Chondrocyte (in vitro differentiated cells): ENCODE data around the gene RBM23. TPM values are rescaled to one million over a fixed set of nuclear protein-coding genes. Genes with fewer than 3 reads are reported as not detected.
A peak's percentile ranks its signal among the peaks of the same experiment; 100 is the strongest.

Experiments
- DNase-seq: peaks from one replicate; pipeline ENCODE4 v3.0.0; 2021; ENCODE audit warnings: mixed read lengths, low spot score
- H3K27ac Mint-ChIP-seq: one replicate; pipeline ENCODE4 v1.8.0; 2021; ENCODE audit warnings: mild to moderate bottlenecking, moderate library complexity, mixed read lengths; ENCODE audit not compliant: unreplicated experiment
- H3K27me3 Mint-ChIP-seq: 2 replicates; pipeline ENCODE4 v1.8.0; 2021; ENCODE audit warnings: low read depth, mixed read lengths
- H3K36me3 Mint-ChIP-seq: 2 replicates; pipeline ENCODE4 v1.8.0; 2021; ENCODE audit warnings: low read depth, mixed read lengths
- H3K4me1 Mint-ChIP-seq: 2 replicates; pipeline ENCODE4 v1.8.0; 2021; ENCODE audit warnings: low read depth, mild to moderate bottlenecking, mixed read lengths
- H3K4me3 Mint-ChIP-seq: one replicate; pipeline ENCODE4 v1.8.0; 2021; ENCODE audit warnings: mild to moderate bottlenecking, moderate library complexity, mixed read lengths; ENCODE audit not compliant: unreplicated experiment
- H3K9me3 Mint-ChIP-seq: 2 replicates; pipeline ENCODE4 v1.8.0; 2021; ENCODE audit warnings: low read depth, mixed read lengths
- total RNA-seq: library from RNA; stranded (reverse); gene quantifications from 3 replicates; pipeline ENCODE4 v1.2.1, GENCODE V29; 2021
- TF ChIP-seq, protein P1 (sequence below): fragments of 200-600 bp; sonication (generic); IDR thresholded peaks from 2 replicates; pipeline ENCODE4 v1.5.0; 2021; ENCODE audit warnings: antibody characterized with exemption, mild to moderate bottlenecking, moderate library complexity

The RBM23 gene
- total RNA-seq, 1 donor from 2014 or later = 53.1 TPM

- H3K4me3 Mint-ChIP-seq = peak overlapping the region; percentile 41
- peaks cover 30% of the 10 kb centered on the region for H3K36me3 Mint-ChIP-seq
- no peaks in the 10 kb centered on the region for H3K27me3 Mint-ChIP-seq
- TF ChIP-seq, protein P1, sequence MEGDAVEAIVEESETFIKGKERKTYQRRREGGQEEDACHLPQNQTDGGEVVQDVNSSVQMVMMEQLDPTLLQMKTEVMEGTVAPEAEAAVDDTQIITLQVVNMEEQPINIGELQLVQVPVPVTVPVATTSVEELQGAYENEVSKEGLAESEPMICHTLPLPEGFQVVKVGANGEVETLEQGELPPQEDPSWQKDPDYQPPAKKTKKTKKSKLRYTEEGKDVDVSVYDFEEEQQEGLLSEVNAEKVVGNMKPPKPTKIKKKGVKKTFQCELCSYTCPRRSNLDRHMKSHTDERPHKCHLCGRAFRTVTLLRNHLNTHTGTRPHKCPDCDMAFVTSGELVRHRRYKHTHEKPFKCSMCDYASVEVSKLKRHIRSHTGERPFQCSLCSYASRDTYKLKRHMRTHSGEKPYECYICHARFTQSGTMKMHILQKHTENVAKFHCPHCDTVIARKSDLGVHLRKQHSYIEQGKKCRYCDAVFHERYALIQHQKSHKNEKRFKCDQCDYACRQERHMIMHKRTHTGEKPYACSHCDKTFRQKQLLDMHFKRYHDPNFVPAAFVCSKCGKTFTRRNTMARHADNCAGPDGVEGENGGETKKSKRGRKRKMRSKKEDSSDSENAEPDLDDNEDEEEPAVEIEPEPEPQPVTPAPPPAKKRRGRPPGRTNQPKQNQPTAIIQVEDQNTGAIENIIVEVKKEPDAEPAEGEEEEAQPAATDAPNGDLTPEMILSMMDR = peak; percentile 42
- no peaks in the 10 kb centered on the region for H3K9me3 Mint-ChIP-seq
- no peak for DNase-seq
- H3K27ac Mint-ChIP-seq = peak overlapping the region; percentile 96
- H3K4me1 Mint-ChIP-seq = peaks cover 89% of the 10 kb centered on the region
Measured at GRCh38 chr14:22847661-22848341, 71.1 kb downstream of the RBM23 start.

GRCh38 chr14:22846811-22847307 lies 72.1 kb downstream of the RBM23 start:
- no peak for DNase-seq

DNA sequence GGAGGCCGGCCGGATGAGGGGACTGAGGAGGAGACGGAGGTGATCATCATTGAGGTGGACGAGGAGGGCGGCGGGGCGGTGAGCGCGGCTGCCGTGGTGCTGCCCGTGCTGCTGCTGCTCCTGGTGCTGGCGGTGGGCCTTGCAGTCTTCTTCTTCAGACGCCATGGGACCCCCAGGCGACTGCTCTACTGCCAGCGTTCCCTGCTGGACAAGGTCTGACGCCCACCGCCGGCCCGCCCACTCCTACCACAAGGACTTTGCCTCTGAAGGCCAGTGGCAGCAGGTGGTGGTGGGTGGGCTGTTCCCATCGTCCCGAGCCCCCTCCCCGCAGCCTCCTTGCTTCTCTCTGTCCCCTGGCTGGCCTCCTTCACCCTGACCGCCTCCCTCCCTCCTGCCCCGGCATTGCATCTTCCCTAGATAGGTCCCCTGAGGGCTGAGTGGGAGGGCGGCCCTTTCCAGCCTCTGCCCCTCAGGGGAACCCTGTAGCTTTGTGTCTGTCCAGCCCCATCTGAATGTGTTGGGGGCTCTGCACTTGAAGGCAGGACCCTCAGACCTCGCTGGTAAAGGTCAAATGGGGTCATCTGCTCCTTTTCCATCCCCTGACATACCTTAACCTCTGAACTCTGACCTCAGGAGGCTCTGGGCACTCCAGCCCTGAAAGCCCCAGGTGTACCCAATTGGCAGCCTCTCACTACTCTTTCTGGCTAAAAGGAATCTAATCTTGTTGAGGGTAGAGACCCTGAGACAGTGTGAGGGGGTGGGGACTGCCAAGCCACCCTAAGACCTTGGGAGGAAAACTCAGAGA lies 72.9 kb downstream of the RBM23 start:
- Mint-ChIP-seq H3K9me3 (no peaks in the 10 kb centered on the region), H3K4me3 (no peak overlapping the region), H3K36me3 (peaks cover 42% of the 10 kb centered on the region), H3K4me1 (peaks cover 92% of the 10 kb centered on the region), H3K27ac (peak overlapping the region; percentile 93), H3K27me3 (no peaks in the 10 kb centered on the region)
- DNase-seq = peak; percentile 92
- TF ChIP-seq, protein P1 = no peak

More at GRCh38 chr14:22846811-22847307, 72.1 kb downstream of the RBM23 start:
- TF ChIP-seq, protein P1 = no peak
- Mint-ChIP-seq H3K9me3 (no peaks in the 10 kb centered on the region), H3K27ac (peak overlapping the region; percentile 93), H3K27me3 (no peaks in the 10 kb centered on the region), H3K36me3 (peaks cover 38% of the 10 kb centered on the region), H3K4me3 (no peak overlapping the region), H3K4me1 (peaks cover 93% of the 10 kb centered on the region)

DNA sequence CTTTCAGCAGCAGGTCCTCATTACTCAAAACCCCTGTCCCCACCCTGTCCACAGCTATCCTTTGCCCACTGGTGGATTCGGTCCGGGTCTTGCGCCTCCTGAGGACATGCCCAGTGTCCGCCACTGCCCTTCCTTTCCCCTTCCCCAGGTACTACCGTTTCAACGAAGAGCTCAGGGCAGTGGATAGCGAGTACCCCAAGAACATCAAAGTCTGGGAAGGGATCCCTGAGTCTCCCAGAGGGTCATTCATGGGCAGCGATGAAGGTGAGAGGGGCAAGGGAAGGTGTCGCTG lies 73.9 kb downstream of the RBM23 start:
- Mint-ChIP-seq H3K4me3 (no peak overlapping the region), H3K27me3 (no peaks in the 10 kb centered on the region), H3K27ac (peak overlapping the region; percentile 57), H3K36me3 (peaks cover 44% of the 10 kb centered on the region), H3K4me1 (peaks cover 92% of the 10 kb centered on the region), H3K9me3 (no peaks in the 10 kb centered on the region)
- TF ChIP-seq, protein P1 = no peak
- peak; percentile 69 for DNase-seq

GRCh38 chr14:22844221-22845102 lies 74.5 kb downstream of the RBM23 start:
- peak overlapping the region; percentile 65 for H3K27ac Mint-ChIP-seq
- H3K9me3 Mint-ChIP-seq = no peaks in the 10 kb centered on the region
- peaks cover 46% of the 10 kb centered on the region for H3K36me3 Mint-ChIP-seq
- no peaks in the 10 kb centered on the region for H3K27me3 Mint-ChIP-seq
- TF ChIP-seq, protein P1 = no peak
- no peak for DNase-seq
- H3K4me1 Mint-ChIP-seq = peaks cover 93% of the 10 kb centered on the region
- no peak overlapping the region for H3K4me3 Mint-ChIP-seq
